Measurements from ENCODE around the gene LLGL1.
A peak's percentile ranks its signal among the peaks of the same experiment; 100 is the strongest.

The LLGL1 gene

DNA sequence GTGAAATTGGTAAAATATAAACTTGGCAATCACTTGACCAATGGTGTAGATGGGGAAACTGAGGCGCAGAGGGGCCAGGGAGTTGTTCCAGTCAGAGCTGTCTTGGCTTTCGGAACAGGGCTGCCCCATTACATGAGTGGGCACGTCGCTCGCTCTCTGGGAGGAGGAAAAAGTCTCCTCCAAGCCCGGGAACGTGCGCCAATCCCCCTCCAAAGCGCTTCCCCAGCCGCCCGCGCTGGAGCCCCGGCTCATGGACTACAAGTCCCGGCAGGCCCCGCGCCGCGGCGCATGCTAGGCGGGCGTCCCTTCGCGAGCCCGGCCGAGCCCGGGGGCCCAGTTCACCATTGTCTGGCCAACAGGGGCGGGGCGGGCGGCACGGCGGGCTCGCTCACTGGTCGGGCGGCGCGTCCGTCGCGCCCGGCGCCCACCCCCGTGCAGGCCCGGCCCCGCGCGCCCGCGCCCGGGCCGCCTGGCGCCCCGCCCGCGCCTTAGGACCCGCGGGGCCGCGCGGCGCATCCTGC, at the start of gene LLGL1:
Gene LLGL1, plus strand, starts transcription at position 515 of the 521 bp plus-strand sequence. CDS start 48 bp downstream, outside the sequence.
- DNase-seq (ENCODE audit: low read depth) = peak; percentile 94

GRCh38 chr17:18176176-18176575, 49.3 kb upstream of the LLGL1 start:
- no peak for DNase-seq (ENCODE audit: low read depth)

- DNase-seq (ENCODE audit: low read depth) = no peak
Observed at GRCh38 chr17:18177133-18177532, 48.3 kb upstream of the LLGL1 start.

DNA sequence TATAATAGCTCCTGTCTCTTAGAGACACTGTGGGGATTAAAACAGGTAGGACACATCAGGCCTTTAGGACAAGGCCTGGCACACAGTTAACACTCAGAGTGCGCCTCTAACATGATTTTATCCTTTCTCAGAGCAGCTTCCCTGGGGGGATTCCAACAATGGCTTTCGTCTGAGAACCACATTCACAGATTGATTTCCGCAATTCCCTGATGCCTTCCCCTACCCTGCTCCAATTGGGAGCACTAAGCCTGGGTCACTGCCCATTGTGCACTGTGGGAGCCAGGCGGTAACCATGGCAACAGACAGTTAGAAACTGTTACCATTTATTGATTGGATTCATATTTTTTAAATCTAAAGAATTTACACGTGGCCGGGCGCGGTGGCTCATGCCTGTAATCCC, 47.7 kb upstream of the LLGL1 start:
- DNase-seq (ENCODE audit: low read depth) = no peak

GRCh38 chr17:18179196-18179595, 46.2 kb upstream of the LLGL1 start:
- DNase-seq (ENCODE audit: low read depth) = no peak

- DNase-seq (ENCODE audit: low read depth) = no peak
Observed at GRCh38 chr17:18179804-18180203, 45.6 kb upstream of the LLGL1 start.

DNA sequence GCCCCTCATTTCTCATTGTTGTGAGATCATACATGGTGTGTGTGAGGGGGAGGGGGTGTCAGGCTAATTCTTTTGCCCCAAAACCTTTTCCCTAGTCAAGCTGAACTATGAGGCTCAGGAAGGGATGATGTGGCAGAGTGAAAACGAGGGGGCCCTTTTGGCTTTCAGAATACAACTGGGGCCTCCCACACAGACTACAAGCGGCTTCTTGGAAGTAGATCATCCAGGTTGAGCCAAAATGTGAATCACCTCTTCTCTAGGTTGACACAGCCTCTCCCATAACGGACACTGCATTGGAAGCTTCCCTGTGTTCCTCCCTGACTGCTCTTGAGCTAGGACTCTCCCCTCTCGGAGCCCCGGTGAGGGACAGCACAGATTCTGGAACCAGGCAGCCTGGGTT, 44.1 kb upstream of the LLGL1 start:
- DNase-seq (ENCODE audit: low read depth) = no peak

DNA sequence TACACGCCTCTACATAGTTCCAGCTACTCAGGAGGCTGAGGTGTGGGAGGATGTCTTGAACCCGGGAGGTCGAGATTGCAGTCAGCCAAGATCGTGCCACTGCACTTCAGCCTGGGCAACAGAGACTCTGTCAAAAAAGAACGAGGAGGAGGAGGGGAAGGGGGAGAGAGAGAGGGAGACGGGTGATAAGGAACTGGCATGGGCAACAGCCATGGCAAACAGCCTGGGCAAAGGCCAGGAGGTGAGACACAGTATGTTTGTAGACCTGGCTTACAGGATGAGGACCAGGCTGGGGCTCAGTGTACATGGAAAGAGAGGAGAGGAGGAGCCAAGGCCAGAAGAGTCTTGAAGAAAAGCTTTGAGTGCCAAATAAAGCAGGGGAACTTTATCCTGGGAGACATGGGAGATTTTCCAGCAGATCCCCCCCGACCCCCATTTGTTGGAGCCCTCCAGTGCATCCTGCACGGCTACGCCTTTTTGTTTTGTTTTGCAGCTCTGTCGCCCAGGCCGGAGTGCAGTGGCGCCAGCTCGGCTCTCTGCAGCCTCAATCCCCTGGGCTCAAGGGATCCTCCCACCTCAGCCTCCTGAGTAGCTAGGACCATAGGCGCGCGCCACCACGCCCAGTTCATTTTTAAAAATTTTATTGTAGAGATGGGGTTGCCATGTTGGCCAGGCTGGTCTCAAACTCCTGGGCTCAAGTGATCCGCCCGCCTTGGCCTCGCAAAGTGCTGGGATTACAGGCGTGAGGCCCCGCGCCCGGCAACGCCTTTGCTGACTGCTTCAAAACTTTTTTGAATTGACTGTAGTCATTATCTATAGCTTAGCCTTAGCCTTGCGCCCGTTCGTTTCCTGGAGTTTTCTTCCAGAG, 43.1 kb upstream of the LLGL1 start:
- no peak for DNase-seq (ENCODE audit: low read depth)

DNA sequence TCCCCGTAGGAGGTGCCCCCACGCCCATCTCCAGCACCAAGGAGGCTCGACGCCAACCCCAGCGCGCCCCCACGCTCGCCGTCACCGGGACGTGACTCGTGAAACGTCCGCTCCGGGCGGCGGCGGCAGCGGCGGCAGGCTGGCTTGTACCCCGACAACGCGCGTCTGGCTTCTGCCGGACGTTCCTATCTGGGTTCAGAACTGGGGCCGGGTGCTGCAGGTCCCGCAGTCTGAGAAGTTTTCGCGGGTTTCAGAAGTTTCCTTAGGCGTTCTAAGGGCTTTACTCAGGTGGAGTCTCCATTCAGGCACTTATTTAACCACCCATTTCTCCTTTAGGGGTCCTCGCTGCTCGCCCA, 42.5 kb upstream of the LLGL1 start:
- peak; percentile 83 for DNase-seq (ENCODE audit: low read depth)

GRCh38 chr17:18183334-18184142, 41.9 kb upstream of the LLGL1 start, which contains the start of gene ALKBH5:
Gene ALKBH5, plus strand, starts transcription at chr17:18183828. Its CDS starts 416 bp downstream, at chr17:18184244.
- peak; percentile 100 for DNase-seq (ENCODE audit: low read depth)

DNA sequence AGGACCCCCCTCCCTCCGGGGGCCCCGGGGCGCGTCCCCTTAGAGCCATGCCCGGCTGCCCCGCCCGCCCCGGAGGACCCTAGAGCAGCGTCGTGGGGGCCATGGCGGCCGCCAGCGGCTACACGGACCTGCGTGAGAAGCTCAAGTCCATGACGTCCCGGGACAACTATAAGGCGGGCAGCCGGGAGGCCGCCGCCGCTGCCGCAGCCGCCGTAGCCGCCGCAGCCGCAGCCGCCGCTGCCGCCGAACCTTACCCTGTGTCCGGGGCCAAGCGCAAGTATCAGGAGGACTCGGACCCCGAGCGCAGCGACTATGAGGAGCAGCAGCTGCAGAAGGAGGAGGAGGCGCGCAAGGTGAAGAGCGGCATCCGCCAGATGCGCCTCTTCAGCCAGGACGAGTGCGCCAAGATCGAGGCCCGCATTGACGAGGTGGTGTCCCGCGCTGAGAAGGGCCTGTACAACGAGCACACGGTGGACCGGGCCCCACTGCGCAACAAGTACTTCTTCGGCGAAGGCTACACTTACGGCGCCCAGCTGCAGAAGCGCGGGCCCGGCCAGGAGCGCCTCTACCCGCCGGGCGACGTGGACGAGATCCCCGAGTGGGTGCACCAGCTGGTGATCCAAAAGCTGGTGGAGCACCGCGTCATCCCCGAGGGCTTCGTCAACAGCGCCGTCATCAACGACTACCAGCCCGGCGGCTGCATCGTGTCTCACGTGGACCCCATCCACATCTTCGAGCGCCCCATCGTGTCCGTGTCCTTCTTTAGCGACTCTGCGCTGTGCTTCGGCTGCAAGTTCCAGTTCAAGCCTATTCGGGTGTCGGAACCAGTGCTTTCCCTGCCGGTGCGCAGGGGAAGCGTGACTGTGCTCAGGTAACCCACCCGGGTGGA, 41.0 kb upstream of the LLGL1 start:
- peak; percentile 37 for DNase-seq (ENCODE audit: low read depth)

DNA sequence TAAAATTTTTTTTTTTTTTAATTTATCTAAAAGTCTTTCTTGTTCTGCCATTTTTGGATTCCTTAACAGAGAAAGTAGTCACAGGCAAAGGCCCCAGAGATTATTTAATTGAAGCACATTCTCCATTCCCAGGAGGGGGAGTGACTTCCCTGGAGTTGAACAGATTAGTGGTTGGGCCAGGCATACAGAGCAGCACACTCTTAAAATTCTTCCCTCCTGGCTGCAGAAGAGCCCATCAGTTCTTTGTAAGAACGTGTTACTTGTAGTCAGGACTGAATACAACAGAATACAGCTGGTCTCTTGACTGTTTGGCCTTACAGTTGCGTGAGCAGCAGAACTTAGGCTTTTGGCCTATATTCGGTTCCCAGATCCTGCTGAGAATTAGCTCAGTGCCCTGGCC, 40.0 kb upstream of the LLGL1 start:
- peak; percentile 32 for DNase-seq (ENCODE audit: low read depth)

- DNase-seq (ENCODE audit: low read depth) = peak; percentile 14
Observed at GRCh38 chr17:18185832-18186626, 39.4 kb upstream of the LLGL1 start.

GRCh38 chr17:18186627-18186982, 38.8 kb upstream of the LLGL1 start:
- DNase-seq (ENCODE audit: low read depth) = peak; percentile 58

- DNase-seq (ENCODE audit: low read depth) = no peak
Observed at GRCh38 chr17:18187226-18187625, 38.2 kb upstream of the LLGL1 start.

GRCh38 chr17:18187821-18188761, 37.3 kb upstream of the LLGL1 start:
- DNase-seq (ENCODE audit: low read depth) = peak; percentile 26

- DNase-seq (ENCODE audit: low read depth) = peak; percentile 70
Observed at GRCh38 chr17:18190628-18191235, 34.7 kb upstream of the LLGL1 start.

- DNase-seq (ENCODE audit: low read depth) = no peak
Observed at GRCh38 chr17:18191236-18191667, 34.2 kb upstream of the LLGL1 start.

GRCh38 chr17:18191967-18192366, 33.5 kb upstream of the LLGL1 start:
- DNase-seq (ENCODE audit: low read depth) = no peak
